HepG2 (cell line): ENCODE measurements around the gene PIGZ. TPM values are rescaled to one million over a fixed set of nuclear protein-coding genes. Genes with fewer than 3 reads are reported as not detected.

Experiments used
- BRCA1 ChIP-seq: sonication (generic); formaldehyde crosslinking; IDR thresholded peaks from 2 replicates; pipeline ENCODE4 v1.4.0; 2020; ENCODE audit warnings: missing genetic modification reagents
- CENPBD1 ChIP-seq: sonication (generic); formaldehyde crosslinking; IDR thresholded peaks from 2 replicates; pipeline ENCODE4 v1.8.0; 2022; ENCODE audit warnings: missing genetic modification reagents, low read depth, mild to moderate bottlenecking, borderline replicate concordance
- ELK4 ChIP-seq: sonication (generic); formaldehyde crosslinking; IDR thresholded peaks from 2 replicates; pipeline ENCODE4 v1.9.0; 2021; ENCODE audit warnings: missing genetic modification reagents, borderline replicate concordance
- MIER3 ChIP-seq: IDR thresholded peaks from 2 replicates; pipeline ENCODE4 v1.6.1; 2016; ENCODE audit warnings: missing compliant biosample characterization, borderline replicate concordance
- MIXL1 ChIP-seq: IDR thresholded peaks from 2 replicates; pipeline ENCODE4 v1.6.1; 2016
- NR1H2 ChIP-seq: sonication (generic); formaldehyde crosslinking; IDR thresholded peaks from 2 replicates; pipeline ENCODE4 v1.8.1; 2022; ENCODE audit warnings: low read depth, missing genetic modification reagents, borderline replicate concordance
- NR2F2 ChIP-seq: IDR thresholded peaks from 2 replicates; pipeline ENCODE4 v1.6.1; 2012; ENCODE audit warnings: low read depth, inconsistent platforms, borderline replicate concordance
- PAXIP1 ChIP-seq: sonication (generic); formaldehyde crosslinking; conservative IDR thresholded peaks from 2 replicates; pipeline ENCODE4 v1.4.0; 2020; ENCODE audit warnings: mild to moderate bottlenecking, missing genetic modification reagents, moderate library complexity
- RERE ChIP-seq: IDR thresholded peaks from 2 replicates; pipeline ENCODE4 v1.6.1; 2016; ENCODE audit warnings: low read depth, missing genetic modification reagents, missing compliant biosample characterization
- RNF2 ChIP-seq: fragments of 450-650 bp; conservative IDR thresholded peaks from 2 replicates; pipeline ENCODE4 v1.6.1; 2016; ENCODE audit warnings: low read depth
- SMAD3 ChIP-seq: sonication (generic); formaldehyde crosslinking; IDR thresholded peaks from 2 replicates; pipeline ENCODE4 v1.4.0; 2020; ENCODE audit warnings: missing genetic modification reagents
- THAP11 ChIP-seq: IDR thresholded peaks from 2 replicates; pipeline ENCODE4 v1.6.1; 2016; ENCODE audit warnings: missing biosample characterization, missing genetic modification reagents
- ZNF124 ChIP-seq: sonication (generic); formaldehyde crosslinking; IDR thresholded peaks from 2 replicates; pipeline ENCODE4 v1.4.0; 2020; ENCODE audit warnings: missing genetic modification reagents
- ZNF17 ChIP-seq: sonication (generic); formaldehyde crosslinking; IDR thresholded peaks from 2 replicates; pipeline ENCODE4 v1.5.0; 2020; ENCODE audit warnings: mild to moderate bottlenecking, missing genetic modification reagents
- ZNF264 ChIP-seq: sonication (generic); formaldehyde crosslinking; IDR thresholded peaks from 2 replicates; pipeline ENCODE4 v1.4.0; 2020; ENCODE audit warnings: missing genetic modification reagents
- ZNF496 ChIP-seq: sonication (generic); formaldehyde crosslinking; IDR thresholded peaks from 2 replicates; pipeline ENCODE4 v1.8.1; 2023; ENCODE audit warnings: mild to moderate bottlenecking, moderate library complexity, missing genetic modification reagents; ENCODE audit not compliant: insufficient replicate concordance
- ZNF546 ChIP-seq: sonication (generic); formaldehyde crosslinking; conservative IDR thresholded peaks from 2 replicates; pipeline ENCODE4 v1.8.1; 2023; ENCODE audit warnings: mild to moderate bottlenecking, missing genetic modification reagents
- ZNF569 ChIP-seq: sonication (generic); formaldehyde crosslinking; IDR thresholded peaks from 2 replicates; pipeline ENCODE4 v1.5.0; 2020; ENCODE audit warnings: mild to moderate bottlenecking, missing genetic modification reagents, moderate library complexity, borderline replicate concordance
- ZNF724P ChIP-seq: sonication (generic); formaldehyde crosslinking; IDR thresholded peaks from 2 replicates; pipeline ENCODE4 v1.8.0; 2022; ENCODE audit warnings: missing genetic modification reagents, borderline replicate concordance
- polyA plus RNA-seq, 8 experiments: library from polyadenylated mRNA; depleted of rRNA in 3 of 8; stranded (reverse) in 7 of 8; unstranded in 1 of 8; fragments of >200 nt; fragmentation: Illumina TruSeq in 4 of 8; extraction: Trizol in 4 of 8; gene quantifications; 2 replicates each; pipeline versions ENCODE4 v1.2.1 to v1.2.3, GENCODE V29; 2011 to 2016; ENCODE audit warnings: low read depth in 4 of 8, missing spikeins in 1 of 8, mixed read lengths in 1 of 8; ENCODE audit not compliant: insufficient read depth in 1 of 8
- total RNA-seq, 5 experiments: library from RNA; depleted of rRNA; stranded (reverse); fragments of >200 nt; fragmentation: Illumina TruSeq; extraction: Trizol; gene quantifications; 2 replicates each; pipeline ENCODE4 v1.2.3, GENCODE V29; 2016; ENCODE audit warnings: low read depth in 1 of 5

PIGZ gene
- total and polyA plus RNA-seq, 2 of the 13 experiments (the other 11 are each of a cell fraction or from before 2014, with no cell fraction given) = 4.7 to 60.5 TPM

GRCh38 chr3:196942226-196942914, 26.3 kb downstream of the PIGZ start, which contains the start of gene NCBP2 (continued):
- peak; percentile 57 for TF ChIP-seq PAXIP1 (CRISPR knock-in tag)
- TF ChIP-seq THAP11 = peak; percentile 96
- TF ChIP-seq NR2F2 = no peak
- no peak for TF ChIP-seq ZNF569 (CRISPR knock-in tag)
- TF ChIP-seq ZNF124 (CRISPR knock-in tag) = 0 out of 2 replicates have a peak, but pooled peaks have one; percentile 44
- peak; percentile 86 for TF ChIP-seq RNF2
- TF ChIP-seq SMAD3 (CRISPR knock-in tag) = peak; percentile 66; the same call in 1 of the 2 replicates
- TF ChIP-seq ZNF496 (CRISPR knock-in tag) = no peak
- TF ChIP-seq ZNF264 (CRISPR knock-in tag) = 0 out of 2 replicates have a peak, but pooled peaks have one; percentile 68
- TF ChIP-seq CENPBD1 (CRISPR knock-in tag) = no peak
- TF ChIP-seq ELK4 (CRISPR knock-in tag) = peak; percentile 32; the same call in 1 of the 2 replicates
- TF ChIP-seq MIXL1 = peak; percentile 81
- TF ChIP-seq NR1H2 = no peak
- TF ChIP-seq RERE = no peak; the same call in 1 of the 2 replicates
- peak; percentile 76; the same call in 1 of the 2 replicates for TF ChIP-seq ZNF724P (CRISPR knock-in tag)
- TF ChIP-seq ZNF546 (CRISPR knock-in tag) = peak; percentile 62; the same call in 1 of the 2 replicates
- peak; percentile 90; the same call in 1 of the 2 replicates for TF ChIP-seq MIER3
- TF ChIP-seq ZNF17 (CRISPR knock-in tag) = no peak
- peak; percentile 40 for TF ChIP-seq BRCA1 (CRISPR knock-in tag)
